ENCODE data around the gene SCGN.

Gene SCGN

DNA sequence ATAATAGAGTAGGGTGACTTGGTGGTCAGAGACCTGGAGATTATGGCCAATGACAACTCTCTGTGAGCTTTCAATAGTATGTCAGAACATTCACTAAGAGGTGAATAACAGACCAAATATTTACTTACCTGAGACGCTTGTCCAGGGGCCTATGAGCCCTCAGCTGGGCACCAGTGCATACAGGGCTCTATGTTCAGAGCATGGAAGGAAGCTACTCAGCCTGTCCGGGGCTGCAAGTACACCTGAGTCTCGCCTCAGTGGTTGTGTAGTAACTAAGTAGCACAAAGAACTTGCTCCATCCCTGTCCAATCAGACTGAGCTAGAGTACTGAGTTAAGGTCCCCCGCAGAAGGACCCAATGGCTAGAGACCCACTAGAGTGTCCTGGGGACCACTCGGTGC, 11.6 kb upstream of the SCGN start:
- Histone ChIP-seq H4K20me1 (ENCODE audit: control insufficient read depth, insufficient read depth, low read depth, low read length) (no peaks in the 10 kb centered on the region), H3K9me3 (ENCODE audit: control insufficient read depth, insufficient read depth, low read length) (no peaks in the 10 kb centered on the region), H3F3A (ENCODE audit: control insufficient read depth, insufficient read depth) (no peaks in the 10 kb centered on the region), H3K4me3 (ENCODE audit: low read length) (no peak overlapping the region), H3K4me1 (ENCODE audit: control insufficient read depth, low read length) (no peaks in the 10 kb centered on the region), H3K27me3 (ENCODE audit: control insufficient read depth, low read length) (peaks cover 19% of the 10 kb centered on the region), H3K9me2 (replicated peaks; ENCODE audit: control insufficient read depth, low read length) (no peaks in the 10 kb centered on the region), H3K79me2 (ENCODE audit: control insufficient read depth, low read length) (no peaks in the 10 kb centered on the region), H3K27ac (ENCODE audit: low read depth, low read length) (no peak overlapping the region), H3K36me3 (ENCODE audit: control insufficient read depth, low read length) (no peaks in the 10 kb centered on the region), H3K4me2 (ENCODE audit: low read length) (no peak overlapping the region)
- TF ChIP-seq, protein P1, sequence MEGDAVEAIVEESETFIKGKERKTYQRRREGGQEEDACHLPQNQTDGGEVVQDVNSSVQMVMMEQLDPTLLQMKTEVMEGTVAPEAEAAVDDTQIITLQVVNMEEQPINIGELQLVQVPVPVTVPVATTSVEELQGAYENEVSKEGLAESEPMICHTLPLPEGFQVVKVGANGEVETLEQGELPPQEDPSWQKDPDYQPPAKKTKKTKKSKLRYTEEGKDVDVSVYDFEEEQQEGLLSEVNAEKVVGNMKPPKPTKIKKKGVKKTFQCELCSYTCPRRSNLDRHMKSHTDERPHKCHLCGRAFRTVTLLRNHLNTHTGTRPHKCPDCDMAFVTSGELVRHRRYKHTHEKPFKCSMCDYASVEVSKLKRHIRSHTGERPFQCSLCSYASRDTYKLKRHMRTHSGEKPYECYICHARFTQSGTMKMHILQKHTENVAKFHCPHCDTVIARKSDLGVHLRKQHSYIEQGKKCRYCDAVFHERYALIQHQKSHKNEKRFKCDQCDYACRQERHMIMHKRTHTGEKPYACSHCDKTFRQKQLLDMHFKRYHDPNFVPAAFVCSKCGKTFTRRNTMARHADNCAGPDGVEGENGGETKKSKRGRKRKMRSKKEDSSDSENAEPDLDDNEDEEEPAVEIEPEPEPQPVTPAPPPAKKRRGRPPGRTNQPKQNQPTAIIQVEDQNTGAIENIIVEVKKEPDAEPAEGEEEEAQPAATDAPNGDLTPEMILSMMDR (IDR thresholded peaks at IDR 0.05; ENCODE audit: low read depth, low read length, poor library complexity, severe bottlenecking): no peak
- no peak for TF ChIP-seq EZH2phosphoT487 (IDR thresholded peaks at IDR 0.05; ENCODE audit: borderline replicate concordance, low read length)

DNA sequence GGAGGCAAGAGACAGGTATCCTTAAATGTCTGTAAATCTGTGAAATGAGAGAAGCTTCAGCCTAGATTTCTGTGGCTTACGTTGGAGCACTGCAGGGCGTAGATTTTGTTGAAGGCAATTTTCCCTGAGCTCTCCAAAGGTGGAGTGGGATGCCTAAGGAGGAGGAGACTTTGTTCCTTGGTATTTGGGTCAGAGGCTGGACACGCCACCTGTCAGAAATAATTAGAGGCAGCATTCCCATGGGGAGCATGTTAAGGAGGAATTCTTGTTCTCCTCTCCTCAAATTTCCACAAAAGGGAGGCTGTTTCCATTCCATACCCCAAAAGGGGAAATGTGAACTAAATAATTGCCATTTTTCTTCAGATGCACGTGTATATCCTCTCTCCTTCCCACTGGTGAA, 11.1 kb upstream of the SCGN start:
- H3K4me3 ChIP-seq (ENCODE audit: low read length): no peak overlapping the region
- TF ChIP-seq, protein P1 (IDR thresholded peaks at IDR 0.05; ENCODE audit: low read depth, low read length, poor library complexity, severe bottlenecking): no peak
- TF ChIP-seq EZH2phosphoT487 (IDR thresholded peaks at IDR 0.05; ENCODE audit: borderline replicate concordance, low read length): no peak
- H3K27me3 ChIP-seq (ENCODE audit: control insufficient read depth, low read length): peaks cover 22% of the 10 kb centered on the region
- no peaks in the 10 kb centered on the region for H3K36me3 ChIP-seq (ENCODE audit: control insufficient read depth, low read length)
- no peaks in the 10 kb centered on the region for H3F3A ChIP-seq (ENCODE audit: control insufficient read depth, insufficient read depth)
- no peaks in the 10 kb centered on the region for H3K9me2 ChIP-seq (replicated peaks; ENCODE audit: control insufficient read depth, low read length)
- no peaks in the 10 kb centered on the region for H3K9me3 ChIP-seq (ENCODE audit: control insufficient read depth, insufficient read depth, low read length)
- no peaks in the 10 kb centered on the region for H3K4me1 ChIP-seq (ENCODE audit: control insufficient read depth, low read length)
- H3K27ac ChIP-seq (ENCODE audit: low read depth, low read length): no peak overlapping the region
- no peaks in the 10 kb centered on the region for H3K79me2 ChIP-seq (ENCODE audit: control insufficient read depth, low read length)
- no peak overlapping the region for H3K4me2 ChIP-seq (ENCODE audit: low read length)
- H4K20me1 ChIP-seq (ENCODE audit: control insufficient read depth, insufficient read depth, low read depth, low read length): no peaks in the 10 kb centered on the region

DNA sequence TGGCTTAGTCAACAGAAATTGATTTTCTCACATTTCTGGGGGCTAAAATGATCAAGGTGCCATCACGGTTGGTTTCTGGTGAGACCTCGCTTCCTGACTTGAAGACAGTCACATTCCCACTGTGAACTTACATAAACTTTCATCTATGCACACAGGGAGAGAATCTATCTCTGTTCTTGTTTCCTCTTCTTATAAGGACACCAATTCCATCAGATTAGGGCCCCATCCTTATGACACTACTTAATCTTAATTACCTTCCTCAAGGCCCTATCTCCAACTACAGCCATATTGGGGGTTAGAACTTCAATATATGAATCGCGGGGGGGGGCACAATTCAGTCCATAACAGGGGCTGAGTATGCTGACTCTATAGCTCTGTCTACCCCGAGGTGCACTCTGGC, 10.6 kb upstream of the SCGN start:
- no peaks in the 10 kb centered on the region for H3K9me3 ChIP-seq (ENCODE audit: control insufficient read depth, insufficient read depth, low read length)
- no peak for TF ChIP-seq EZH2phosphoT487 (IDR thresholded peaks at IDR 0.05; ENCODE audit: borderline replicate concordance, low read length)
- TF ChIP-seq, protein P1 (IDR thresholded peaks at IDR 0.05; ENCODE audit: low read depth, low read length, poor library complexity, severe bottlenecking): no peak
- peaks cover 24% of the 10 kb centered on the region for H3K27me3 ChIP-seq (ENCODE audit: control insufficient read depth, low read length)
- H3K4me2 ChIP-seq (ENCODE audit: low read length): no peak overlapping the region
- no peaks in the 10 kb centered on the region for H3K36me3 ChIP-seq (ENCODE audit: control insufficient read depth, low read length)
- no peaks in the 10 kb centered on the region for H3K4me1 ChIP-seq (ENCODE audit: control insufficient read depth, low read length)
- no peaks in the 10 kb centered on the region for H3K9me2 ChIP-seq (replicated peaks; ENCODE audit: control insufficient read depth, low read length)
- no peaks in the 10 kb centered on the region for H3F3A ChIP-seq (ENCODE audit: control insufficient read depth, insufficient read depth)
- no peaks in the 10 kb centered on the region for H4K20me1 ChIP-seq (ENCODE audit: control insufficient read depth, insufficient read depth, low read depth, low read length)
- H3K79me2 ChIP-seq (ENCODE audit: control insufficient read depth, low read length): no peaks in the 10 kb centered on the region
- H3K27ac ChIP-seq (ENCODE audit: low read depth, low read length): no peak overlapping the region
- no peak overlapping the region for H3K4me3 ChIP-seq (ENCODE audit: low read length)
